Endothelial cell of umbilical vein (primary cell): ENCODE results near the gene RAB10. TPM values are rescaled to one million over a fixed set of nuclear protein-coding genes. Genes with fewer than 3 reads are reported as not detected.

Source experiments
- BruUV-seq: library from RNA; stranded (reverse); fragments of 400-500 nt; replicated peaks from 2 replicates; lab custom pipeline; 2021; lab: Mats Ljungman, UMichigan
- CTCF ChIA-PET: fragments of 300-600, 350-600 bp; sonication (Branson Sonifier 250); formaldehyde crosslinking; loops from one replicate; lab custom pipeline; 2021; ENCODE audit warnings: antibody characterized with exemption, inconsistent platforms; lab: Charles Lee
- POLR2A ChIA-PET: fragments of 300-600, 350-600 bp; sonication (Branson Sonifier 250); formaldehyde crosslinking; loops from one replicate; lab custom pipeline; 2021; ENCODE audit warnings: antibody characterized with exemption, inconsistent platforms; lab: Charles Lee
- DNase-seq: peaks from one replicate; pipeline ENCODE4 v3.0.0-alpha.2; 2011; ENCODE audit warnings: low read depth, low spot score
- FAIRE-seq: peaks from 2 replicates; lab custom pipeline; 2011; peaks lifted over from hg19 to GRCh38; lab: Jason Lieb, UNC
- H2AFZ ChIP-seq: 2 replicates; pipeline ENCODE4 v1.6.0; 2012; ENCODE audit warnings: low read depth, low read length, control low read depth, inconsistent platforms
- H3K27ac ChIP-seq: 2 replicates; pipeline ENCODE4 v1.5.1; 2011; ENCODE audit warnings: low read depth, mild to moderate bottlenecking, control low read depth, low read length, moderate library complexity; ENCODE audit not compliant: insufficient read depth
- H3K27me3 ChIP-seq, 2 experiments: 2 replicates each; pipeline versions ENCODE4 v1.6.0 to v1.6.1; 2011; ENCODE audit warnings: low read length in 2 of 2, mixed read lengths in 1 of 2; ENCODE audit not compliant: control insufficient read depth in 2 of 2, insufficient read depth in 2 of 2
- H3K36me3 ChIP-seq, 2 experiments: 2 replicates in 1 of 2; 3 replicates in 1 of 2; pipeline ENCODE4 v1.5.1; 2011; ENCODE audit warnings: low read length in 2 of 2, mild to moderate bottlenecking in 1 of 2, moderate library complexity in 1 of 2; ENCODE audit not compliant: control insufficient read depth in 2 of 2, insufficient read depth in 2 of 2; ENCODE audit errors: extremely low read depth in 1 of 2
- H3K4me1 ChIP-seq: 3 replicates; pipeline ENCODE4 v1.5.1; 2011; ENCODE audit warnings: mild to moderate bottlenecking, low read length; ENCODE audit not compliant: control insufficient read depth, insufficient read depth; ENCODE audit errors: extremely low read depth
- H3K4me2 ChIP-seq: 2 replicates; pipeline ENCODE4 v1.6.1; 2011; ENCODE audit warnings: low read length, control low read depth, mixed read lengths; ENCODE audit not compliant: insufficient read depth
- H3K4me3 ChIP-seq, 3 experiments: fragments of 200-600 bp in 1 of 3; sonication (generic), shearing (Covaris generic) in 1 of 3; replicated peaks in 1 of 3; 2 replicates each; pipeline ENCODE4 v1.5.1; 2011 to 2016; ENCODE audit warnings: control low read depth in 3 of 3, low read length in 3 of 3, mild to moderate bottlenecking in 2 of 3, inconsistent platforms in 1 of 3, low read depth in 1 of 3, moderate library complexity in 1 of 3; ENCODE audit not compliant: insufficient read depth in 1 of 3
- H3K79me2 ChIP-seq: 2 replicates; pipeline ENCODE4 v1.6.0; 2012; ENCODE audit warnings: low read length, inconsistent platforms; ENCODE audit not compliant: control insufficient read depth, insufficient read depth
- H3K9ac ChIP-seq: replicated peaks from 2 replicates; pipeline ENCODE3; 2011; ENCODE audit warnings: low read length, control low read depth; ENCODE audit not compliant: insufficient read depth; ENCODE audit errors: extremely low read depth
- H3K9me1 ChIP-seq: replicated peaks from 3 replicates; pipeline ENCODE4 v1.6.0; 2011; ENCODE audit warnings: mild to moderate bottlenecking, low read length; ENCODE audit not compliant: control insufficient read depth, insufficient read depth; ENCODE audit errors: extremely low read depth
- H3K9me3 ChIP-seq: replicated peaks from 2 replicates; pipeline ENCODE4 v1.5.1; 2012; ENCODE audit warnings: low read length, inconsistent platforms; ENCODE audit not compliant: control insufficient read depth, insufficient read depth
- H4K20me1 ChIP-seq: replicated peaks from 2 replicates; pipeline ENCODE3; 2011; ENCODE audit warnings: mild to moderate bottlenecking, low read length; ENCODE audit not compliant: control insufficient read depth, insufficient read depth; ENCODE audit errors: extremely low read depth
- FOS ChIP-seq: IDR thresholded peaks from 2 replicates; pipeline ENCODE4 v1.6.1; 2011; ENCODE audit warnings: mild to moderate bottlenecking, low read length, moderate library complexity, borderline replicate concordance; ENCODE audit not compliant: insufficient read depth
- GATA2 ChIP-seq: IDR thresholded peaks from 2 replicates; pipeline ENCODE4 v1.7.0; 2011; ENCODE audit warnings: low read depth, mild to moderate bottlenecking, moderate library complexity, mixed read lengths, low read length; ENCODE audit not compliant: insufficient read length, insufficient read depth
- dilution Hi-C: fragments of 300-500 bp; cut with MboI; formaldehyde crosslinking; loops from one replicate; pipeline ENCODE4 v1.15.0; 2019; ENCODE audit warnings: low sequenced_read_pairs; ENCODE audit not compliant: extremely low pct_ligation_motif_present
- intact Hi-C: fragments of 100-400 bp; cut with micrococcal nuclease; formaldehyde crosslinking; loops from one replicate; pipeline ENCODE4 v1.10.0; 2022
- polyA plus RNA-seq, 4 experiments: library from polyadenylated mRNA; depleted of rRNA in 3 of 4; stranded (reverse) in 3 of 4; unstranded in 1 of 4; fragments of >200 nt; gene quantifications; 2 replicates each; pipeline versions ENCODE4 v1.2.1 to v1.2.3, GENCODE V29; 2011 to 2012; ENCODE audit warnings: missing spikeins in 1 of 4
- total RNA-seq: library from RNA; stranded (reverse); gene quantifications from 2 replicates; pipeline ENCODE4 v1.2.3, GENCODE V29; 2021
- TF ChIP-seq, protein P1 (sequence below), 2 donors: IDR thresholded peaks; 1 replicate in 1 of 2; 2 replicates in 1 of 2; pipeline ENCODE4 v1.5.1; 2011; ENCODE audit warnings: low read length in 2 of 2, mild to moderate bottlenecking in 2 of 2, moderate library complexity in 2 of 2, control low read depth in 1 of 2, inconsistent platforms in 1 of 2, low read depth in 1 of 2; ENCODE audit not compliant: insufficient read depth in 1 of 2; ENCODE audit errors: extremely low read depth in 1 of 2
- TF ChIP-seq, protein P2 (sequence below): IDR thresholded peaks from 2 replicates; pipeline ENCODE4 v1.6.1; 2011; ENCODE audit not compliant: insufficient read depth, insufficient read length

RAB10 gene
- total and polyA plus RNA-seq, 2 donors (not counting 3 experiments of a cell fraction or from before 2014, with no cell fraction given), result 45.1 to 104 TPM

- no peaks in the 10 kb centered on the region for H3K36me3 ChIP-seq
- dilution Hi-C loops (no loop called here), intact Hi-C loops (no loop called here)
- peaks cover 6% of the 10 kb centered on the region for H4K20me1 ChIP-seq
- H3K4me2 ChIP-seq, result no peak overlapping the region
- TF ChIP-seq, protein P1, sequence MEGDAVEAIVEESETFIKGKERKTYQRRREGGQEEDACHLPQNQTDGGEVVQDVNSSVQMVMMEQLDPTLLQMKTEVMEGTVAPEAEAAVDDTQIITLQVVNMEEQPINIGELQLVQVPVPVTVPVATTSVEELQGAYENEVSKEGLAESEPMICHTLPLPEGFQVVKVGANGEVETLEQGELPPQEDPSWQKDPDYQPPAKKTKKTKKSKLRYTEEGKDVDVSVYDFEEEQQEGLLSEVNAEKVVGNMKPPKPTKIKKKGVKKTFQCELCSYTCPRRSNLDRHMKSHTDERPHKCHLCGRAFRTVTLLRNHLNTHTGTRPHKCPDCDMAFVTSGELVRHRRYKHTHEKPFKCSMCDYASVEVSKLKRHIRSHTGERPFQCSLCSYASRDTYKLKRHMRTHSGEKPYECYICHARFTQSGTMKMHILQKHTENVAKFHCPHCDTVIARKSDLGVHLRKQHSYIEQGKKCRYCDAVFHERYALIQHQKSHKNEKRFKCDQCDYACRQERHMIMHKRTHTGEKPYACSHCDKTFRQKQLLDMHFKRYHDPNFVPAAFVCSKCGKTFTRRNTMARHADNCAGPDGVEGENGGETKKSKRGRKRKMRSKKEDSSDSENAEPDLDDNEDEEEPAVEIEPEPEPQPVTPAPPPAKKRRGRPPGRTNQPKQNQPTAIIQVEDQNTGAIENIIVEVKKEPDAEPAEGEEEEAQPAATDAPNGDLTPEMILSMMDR (IDR thresholded peaks at IDR 0.05; ENCODE audit: extremely low read depth in 1 of 2, insufficient read depth in 1 of 2, low read depth in 1 of 2, low read length in 2 of 2), result no peak
- TF ChIP-seq, protein P2, sequence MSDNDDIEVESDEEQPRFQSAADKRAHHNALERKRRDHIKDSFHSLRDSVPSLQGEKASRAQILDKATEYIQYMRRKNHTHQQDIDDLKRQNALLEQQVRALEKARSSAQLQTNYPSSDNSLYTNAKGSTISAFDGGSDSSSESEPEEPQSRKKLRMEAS, result no peak
- TF ChIP-seq GATA2, result no peak
- H2AFZ ChIP-seq, result no peak overlapping the region
- BruUV-seq, result no TSS peak
- no peaks in the 10 kb centered on the region for H3K4me1 ChIP-seq
- no peaks in the 10 kb centered on the region for H3K27me3 ChIP-seq
- no peak overlapping the region for H3K4me3 ChIP-seq
- H3K27ac ChIP-seq, result no peak overlapping the region
- H3K79me2 ChIP-seq, result peaks cover 84% of the 10 kb centered on the region
- no peaks in the 10 kb centered on the region for H3K9me1 ChIP-seq
- ChIA-PET POLR2A (no interaction called here), CTCF (no interaction called here)
- H3K9ac ChIP-seq, result no peak overlapping the region
- DNase-seq (no peak), FAIRE-seq (no peak)
- no peaks in the 10 kb centered on the region for H3K9me3 ChIP-seq
These were observed 47.7 kb downstream of the RAB10 start for GRCh38 chr2:26081556-26081955.

DNA sequence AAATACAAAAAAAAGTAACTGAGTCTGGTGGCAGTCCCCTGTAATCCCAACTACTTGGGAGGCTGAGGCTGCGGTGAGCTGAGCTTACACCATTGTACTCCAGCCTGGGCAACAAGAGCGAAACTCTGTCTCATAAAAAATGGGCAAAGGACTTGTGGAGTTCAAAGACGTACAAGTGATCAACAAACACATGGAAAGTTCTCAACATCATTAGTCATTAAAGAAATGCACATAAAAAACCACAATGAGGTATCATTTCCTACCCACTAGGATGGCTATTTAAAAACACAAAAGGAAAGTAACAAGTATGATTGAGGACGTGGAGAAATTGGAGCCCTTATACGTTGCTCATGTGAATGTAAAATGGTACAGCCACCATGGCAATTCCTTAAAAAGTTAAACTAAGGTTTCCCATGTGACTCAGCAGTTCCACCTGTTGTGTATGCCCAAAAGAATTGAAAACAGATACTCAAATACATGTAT lies 52.3 kb downstream of the RAB10 start:
- H3K9ac ChIP-seq, result no peak overlapping the region
- H3K36me3 ChIP-seq, result no peaks in the 10 kb centered on the region
- intact Hi-C loops, result loop anchor here (5.0 kb wide), 1 partner anchor 94 kb away; no protein-coding TSS in a partner anchor
- DNase-seq, result peak; percentile 59
- H3K9me1 ChIP-seq, result no peaks in the 10 kb centered on the region
- no peak overlapping the region for H3K27ac ChIP-seq
- BruUV-seq, result no TSS peak
- no peak overlapping the region for H3K4me2 ChIP-seq
- dilution Hi-C loops, result no loop called here
- CTCF ChIA-PET, result interaction anchor here (0.8 to 4.3 kb wide), 11 partner anchors 10 to 135 kb away, joined by 3 to 47 read pairs (median 8); no protein-coding TSS in a partner anchor
- H2AFZ ChIP-seq, result no peak overlapping the region
- H3K9me3 ChIP-seq, result no peaks in the 10 kb centered on the region
- no peak for FAIRE-seq
- H4K20me1 ChIP-seq, result peaks cover 13% of the 10 kb centered on the region
- no peaks in the 10 kb centered on the region for H3K27me3 ChIP-seq
- POLR2A ChIA-PET, result no interaction called here
- H3K4me3 ChIP-seq, result no peak overlapping the region
- peaks cover 86% of the 10 kb centered on the region for H3K79me2 ChIP-seq
- H3K4me1 ChIP-seq, result no peaks in the 10 kb centered on the region
- TF ChIP-seq, protein P1 (IDR thresholded peaks at IDR 0.05; ENCODE audit: extremely low read depth in 1 of 2, insufficient read depth in 1 of 2, low read depth in 1 of 2, low read length in 2 of 2), result no peak
- peak; percentile 27 for TF ChIP-seq FOS
